A204.1 (cell line): ENCODE measurements around the gene GPR55.
"Not testable (repeated sequence)": the region's sequence is repeated elsewhere in the genome, so short reads cannot be mapped to it uniquely, and the experiment has no call there.

Experiments used
- FAIRE-seq: peaks from 2 replicates; lab custom pipeline; 2012; peaks lifted over from hg19 to GRCh38; lab: Jason Lieb, UNC

Gene GPR55

DNA sequence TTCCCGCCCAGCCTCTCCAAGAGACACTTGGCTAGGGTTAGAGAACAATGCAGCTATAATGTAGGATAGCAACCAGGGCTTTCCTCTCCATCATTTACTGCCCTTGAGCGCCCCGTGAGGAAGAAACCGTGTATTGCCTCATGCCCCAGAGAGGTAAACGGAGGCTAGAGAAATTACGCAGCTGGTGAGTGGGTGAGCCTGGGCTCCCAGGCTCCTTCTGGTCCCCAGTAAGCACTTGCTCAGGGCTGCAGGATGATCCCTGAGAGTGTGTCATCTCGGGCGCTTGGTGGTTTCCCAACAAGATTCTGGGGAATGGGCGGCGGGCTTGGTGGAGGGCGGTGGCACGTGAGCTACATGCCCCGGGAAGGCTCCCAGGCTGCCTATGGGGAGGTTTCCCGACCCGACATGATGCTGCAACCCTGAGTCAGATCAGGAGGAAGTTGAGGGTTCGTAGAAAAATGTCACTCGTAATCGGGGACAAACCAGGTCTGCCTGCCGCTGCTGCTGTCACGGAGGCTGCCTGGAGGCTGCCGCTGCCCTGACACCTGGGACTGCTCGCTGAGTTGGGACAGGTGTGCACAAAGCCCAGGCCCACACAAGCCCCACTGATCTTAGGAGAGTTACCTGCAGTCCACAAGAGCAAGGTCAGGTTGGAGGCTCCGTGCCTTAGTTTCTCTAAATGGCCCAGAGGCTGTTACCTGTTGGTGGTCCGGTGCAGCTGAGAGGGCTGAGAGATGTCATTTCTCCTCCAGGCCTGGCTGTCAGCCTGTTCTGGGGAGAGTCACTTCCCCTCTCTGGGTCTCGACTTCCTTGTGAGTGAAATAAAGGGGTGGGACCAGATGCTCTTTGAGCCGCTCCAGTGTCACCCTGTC is at the start of gene GPR55:
GPR55 (minus strand) TSS at position 773 of the 872 bp plus-strand sequence. CDS start 14,280 bp downstream, outside the sequence.
- no peak for FAIRE-seq

GRCh38 chr2:230974096-230974913 is 49.3 kb upstream of the GPR55 start:
- FAIRE-seq: no peak

- FAIRE-seq: no peak
Measured at GRCh38 chr2:230972046-230972445, 47.0 kb upstream of the GPR55 start.

GRCh38 chr2:230969659-230970015 is 44.6 kb upstream of the GPR55 start:
- no peak for FAIRE-seq

DNA sequence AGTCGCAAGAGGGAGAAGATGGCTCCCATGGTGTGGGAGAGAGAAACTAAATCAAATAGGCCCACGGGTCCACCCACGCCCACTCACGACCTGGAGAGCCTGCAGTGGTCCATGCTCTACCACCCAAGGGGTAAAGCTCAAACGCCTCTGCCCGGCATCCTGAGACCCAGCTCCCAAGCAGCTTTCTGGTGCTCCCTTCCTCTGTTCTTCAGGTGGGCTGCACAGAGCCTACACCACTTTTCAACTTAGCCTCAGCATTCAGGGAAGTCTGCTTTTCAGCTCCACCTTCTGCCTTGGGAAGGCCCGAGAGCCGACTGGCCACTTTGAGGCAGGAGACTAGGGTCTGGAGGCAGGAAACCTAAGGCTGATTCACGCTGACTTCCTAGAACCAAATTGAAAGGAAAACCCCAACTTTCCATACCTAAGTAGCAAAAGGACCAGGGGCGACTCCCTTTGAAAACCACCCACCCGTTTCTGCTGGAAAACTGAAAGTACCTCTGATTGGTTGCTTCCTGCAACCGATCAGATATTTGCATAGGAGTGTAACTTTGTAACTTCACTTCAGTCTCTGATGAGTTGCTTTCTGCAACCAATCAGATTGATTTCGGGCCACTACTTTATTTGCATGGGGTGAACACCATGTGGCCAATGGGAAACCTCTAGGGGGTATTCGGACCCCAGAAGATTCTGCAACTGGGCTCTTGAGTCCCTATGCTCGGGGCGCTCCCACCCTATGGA is 44.0 kb upstream of the GPR55 start:
- no peak for FAIRE-seq

DNA sequence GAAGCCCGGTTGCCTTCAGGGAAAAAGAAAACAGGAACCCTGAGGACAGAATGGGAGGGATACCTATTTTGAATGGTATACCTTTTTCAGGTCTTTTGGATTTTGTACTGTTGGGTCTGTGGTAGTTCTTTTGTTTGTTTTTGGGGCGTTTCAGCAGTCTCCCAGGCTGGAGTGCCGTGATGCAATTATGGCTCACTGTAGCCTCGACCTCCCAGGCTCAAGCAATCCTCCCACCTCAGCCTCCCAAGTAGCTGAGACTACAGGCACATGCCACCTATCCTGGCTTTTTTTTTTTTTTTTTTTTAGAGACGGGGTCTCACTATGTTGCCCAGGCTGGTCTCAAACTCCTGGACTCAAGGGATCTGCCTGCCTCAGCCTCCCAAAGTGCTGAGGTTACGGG is 43.3 kb upstream of the GPR55 start:
- FAIRE-seq: not testable (repeated sequence)

DNA sequence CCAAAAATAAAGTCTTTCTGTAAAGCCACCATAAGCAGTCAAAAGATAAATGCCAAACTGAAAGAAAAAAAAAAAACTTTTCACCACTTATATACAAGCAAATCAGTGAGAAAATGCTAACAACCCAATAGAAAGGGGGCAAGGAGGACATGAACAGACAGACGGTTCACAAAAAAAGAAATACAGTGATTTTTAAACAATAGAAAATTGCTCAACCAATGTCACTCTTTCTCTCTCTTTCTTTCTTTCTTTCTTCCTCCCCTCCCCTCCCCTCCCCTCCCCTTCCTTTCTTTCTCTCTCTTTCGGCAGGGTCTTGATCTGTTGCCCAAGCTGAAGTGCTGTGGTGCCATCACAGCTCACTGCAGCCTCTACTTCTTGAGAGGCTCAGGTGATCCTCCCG is 42.1 kb upstream of the GPR55 start:
- FAIRE-seq: no peak

DNA sequence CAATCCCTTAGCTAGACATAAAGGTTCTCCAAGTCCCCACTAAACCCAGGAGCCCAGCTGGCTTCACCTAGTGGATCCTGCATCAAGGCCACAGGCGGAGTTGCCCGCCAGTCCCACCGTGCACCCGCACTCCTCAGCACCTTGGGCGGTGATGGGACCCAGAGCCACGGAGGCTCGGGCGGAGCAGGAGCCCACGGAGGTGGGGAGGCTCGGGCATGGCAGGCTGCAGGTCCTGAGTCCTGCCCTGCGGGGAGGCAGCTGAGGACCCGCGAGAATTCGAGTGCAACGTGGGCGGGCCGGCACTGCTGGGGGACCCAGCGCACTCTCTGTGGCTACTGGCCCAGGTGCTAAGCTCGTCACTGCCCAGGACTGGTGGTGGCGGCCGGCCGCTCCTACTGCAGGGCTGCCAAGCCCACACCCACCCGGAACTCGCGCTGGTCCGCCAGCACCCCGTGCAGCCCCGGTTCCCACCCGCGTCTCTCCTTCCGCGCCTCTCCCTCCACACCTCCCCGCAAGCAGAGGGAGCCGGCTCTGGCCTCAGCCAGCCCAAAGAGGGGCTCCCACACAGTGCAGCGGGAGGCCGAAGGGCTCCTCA is 39.2 kb upstream of the GPR55 start:
- FAIRE-seq: no peak

GRCh38 chr2:230961091-230961491 is 36.0 kb upstream of the GPR55 start:
- no peak for FAIRE-seq

DNA sequence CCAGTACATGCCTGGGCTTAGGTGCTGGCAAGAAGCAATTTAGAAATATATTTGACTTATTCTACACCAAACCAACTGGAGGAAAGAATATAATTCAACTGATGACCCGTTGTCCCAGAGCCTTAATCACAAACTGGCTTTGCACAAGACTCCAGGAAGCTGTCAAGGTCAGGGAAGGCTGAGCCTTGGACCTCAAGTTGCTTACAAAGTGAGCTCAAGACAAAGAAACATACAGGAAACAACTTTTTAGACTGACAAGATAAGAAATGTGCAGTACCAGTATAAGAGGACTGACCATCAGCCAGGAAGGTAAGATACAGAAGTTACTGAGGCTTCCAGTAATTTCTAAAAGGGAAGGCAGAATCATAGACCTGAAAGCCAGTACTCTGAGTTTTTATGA is 35.0 kb upstream of the GPR55 start:
- FAIRE-seq: no peak

DNA sequence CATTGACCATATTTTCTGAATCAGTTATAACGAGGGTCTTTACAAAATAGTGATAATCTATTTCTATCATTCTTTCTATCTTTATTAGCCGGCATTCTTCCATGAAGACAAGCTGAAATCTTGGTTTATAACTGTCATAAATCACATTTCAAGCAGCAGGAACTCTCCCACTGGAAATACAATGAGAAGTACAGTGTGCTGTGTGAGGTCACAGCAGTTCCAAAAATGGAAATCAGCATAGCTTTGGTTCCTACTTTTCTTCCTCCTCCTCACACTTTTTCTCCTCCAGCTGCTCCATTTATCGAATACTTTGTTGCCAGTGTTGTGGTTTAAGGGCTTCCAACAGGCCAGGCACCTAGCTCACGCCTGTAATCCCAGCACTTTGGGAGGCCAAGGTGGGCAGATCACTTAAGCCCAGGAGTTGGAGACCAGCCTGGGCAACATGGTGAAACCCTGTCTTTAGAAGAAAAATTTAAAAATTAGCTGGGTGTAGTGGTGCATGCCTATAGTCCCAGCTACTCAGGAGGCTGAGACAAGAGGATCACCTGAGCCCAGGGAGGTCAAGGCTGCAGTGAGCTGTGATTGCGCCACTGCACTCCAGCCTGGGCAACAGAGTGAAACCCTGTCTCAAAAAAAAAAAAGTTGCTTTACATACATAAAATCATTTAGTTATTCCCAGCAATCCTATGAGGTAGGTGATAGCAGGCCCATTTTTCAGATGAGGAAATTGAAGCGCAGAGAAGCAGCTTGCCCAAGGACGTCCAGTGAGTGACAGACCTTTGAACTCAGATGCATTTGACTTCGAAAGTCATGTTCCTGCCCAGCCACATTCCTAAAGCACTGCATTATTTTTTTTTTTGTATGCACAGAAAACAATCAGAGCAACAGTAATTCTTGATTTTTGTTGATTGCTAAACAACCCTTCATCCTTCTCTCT is 34.0 kb upstream of the GPR55 start:
- FAIRE-seq: no peak

DNA sequence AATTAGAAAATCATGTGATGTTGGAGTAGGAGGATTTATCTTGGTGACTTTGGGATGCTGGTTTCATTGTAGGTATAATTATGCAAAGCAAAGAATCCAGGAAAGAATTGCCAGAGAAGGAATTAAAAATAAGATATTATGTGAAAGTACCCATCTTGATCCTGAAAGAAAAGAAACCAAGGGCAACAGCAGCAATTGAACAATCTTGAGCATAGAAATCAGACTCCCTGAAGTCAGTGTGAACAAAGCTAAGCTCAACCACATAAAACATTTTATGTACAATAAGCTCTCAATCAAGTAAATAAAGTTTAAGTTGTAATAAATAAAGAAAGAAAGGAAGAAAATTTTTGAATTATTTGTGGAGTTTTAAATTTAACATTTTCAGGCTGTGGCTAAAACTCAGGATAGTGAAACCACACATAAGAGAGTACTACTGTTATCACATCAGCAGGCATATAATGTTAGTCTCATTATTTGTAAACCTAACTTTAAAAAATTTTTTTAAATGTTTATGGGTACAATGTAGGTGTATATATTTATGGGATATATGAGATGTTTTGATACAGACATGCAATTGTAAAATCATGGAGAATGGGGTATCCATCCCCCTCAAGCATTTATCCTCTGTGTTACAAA is 32.8 kb upstream of the GPR55 start:
- peak; percentile 27 for FAIRE-seq

DNA sequence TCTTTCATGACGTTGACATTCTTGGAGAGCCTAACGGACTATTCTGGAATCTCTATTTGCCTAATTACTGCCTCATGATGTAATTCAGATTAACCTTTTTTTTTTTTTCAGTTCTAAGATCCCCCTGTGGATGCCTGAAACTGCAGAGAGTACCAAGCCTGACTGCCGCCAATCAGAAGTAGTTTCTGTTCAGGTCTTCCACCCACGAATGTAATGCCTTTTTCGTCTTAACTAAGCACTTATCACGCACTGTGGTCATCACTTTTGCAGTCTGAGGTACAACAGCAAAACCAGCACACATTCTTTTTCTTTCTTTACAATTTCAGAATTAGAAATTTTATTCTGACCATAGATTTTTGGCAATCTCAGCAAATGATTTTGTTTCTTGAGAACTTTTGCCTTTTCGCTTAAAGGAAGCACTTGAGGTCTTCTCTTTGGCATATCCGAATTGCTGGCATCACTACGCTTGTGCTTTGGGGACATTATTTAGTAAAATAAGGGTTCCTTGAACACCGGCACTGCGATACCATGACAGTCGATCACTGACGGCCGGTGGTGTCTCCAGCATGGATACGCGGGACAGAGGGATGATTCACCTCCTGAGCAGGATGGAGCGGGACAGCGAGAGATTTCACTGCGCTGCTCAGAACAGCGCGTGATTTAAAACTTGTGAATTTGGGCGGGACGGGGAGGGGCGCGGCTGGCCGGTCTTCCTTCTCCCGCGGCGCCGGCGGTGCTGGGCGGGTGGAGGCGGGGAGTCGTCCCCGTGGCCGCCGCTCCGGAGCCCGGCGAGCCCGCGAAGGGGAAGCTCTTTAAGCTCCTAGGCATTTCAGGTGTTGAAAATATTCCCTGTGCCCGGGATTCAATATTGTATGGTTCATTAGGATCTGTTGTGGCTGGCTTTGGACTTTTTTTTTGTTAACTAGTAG is 32.0 kb upstream of the GPR55 start:
- FAIRE-seq: no peak

DNA sequence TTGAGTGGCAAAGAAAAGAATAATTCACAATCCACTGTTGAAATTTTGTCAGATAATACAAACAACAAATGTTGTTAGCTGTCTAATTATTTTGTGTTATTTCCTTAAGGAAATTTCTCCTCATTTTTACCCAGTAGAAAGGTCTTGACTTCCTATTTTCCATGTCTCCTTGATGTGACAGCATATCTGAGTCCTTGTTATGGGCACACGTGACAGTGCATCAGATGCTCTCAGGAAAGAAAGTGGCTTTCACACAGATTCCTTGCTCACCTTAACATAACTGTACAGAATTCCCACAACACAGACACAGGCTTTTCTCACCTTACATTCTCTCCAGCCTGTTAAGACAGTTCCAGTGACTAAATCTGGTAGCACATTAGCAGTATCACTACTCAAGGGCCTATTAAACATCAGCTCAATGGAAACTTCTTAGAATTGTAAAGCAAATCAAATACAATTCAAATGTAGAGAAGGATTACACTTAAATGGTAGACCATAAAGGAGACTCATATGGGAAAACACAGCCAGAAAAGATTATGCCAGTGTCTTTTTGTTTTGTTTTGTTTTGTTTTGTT is 30.2 kb upstream of the GPR55 start:
- no peak for FAIRE-seq

DNA sequence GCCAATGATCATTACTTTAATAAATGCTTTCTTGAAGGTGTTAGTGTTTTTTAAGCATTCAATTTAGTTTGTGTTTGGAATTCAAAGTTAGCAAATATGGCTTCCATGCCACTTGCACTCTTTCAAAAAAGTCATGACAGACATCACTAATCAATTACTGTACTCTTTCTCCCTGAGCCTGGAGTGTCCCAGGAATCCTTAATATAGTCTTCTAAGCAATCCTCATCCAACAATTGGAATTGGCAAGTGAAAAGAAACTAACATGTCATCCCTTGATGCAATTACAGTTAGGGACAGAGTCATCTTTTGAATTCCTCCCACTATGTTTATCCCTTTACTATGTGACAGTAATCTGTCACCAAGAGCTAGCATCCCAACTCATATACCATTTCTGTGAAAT is 29.7 kb upstream of the GPR55 start:
- no peak for FAIRE-seq

- no peak for FAIRE-seq
Measured at GRCh38 chr2:230953845-230954244, 28.8 kb upstream of the GPR55 start.

GRCh38 chr2:230952226-230952956 is 27.3 kb upstream of the GPR55 start:
- FAIRE-seq: no peak

- FAIRE-seq: no peak
Measured at GRCh38 chr2:230951396-230951795, 26.4 kb upstream of the GPR55 start.
